Kidney epithelial cell (primary cell): ENCODE data around the gene TET2. TPM values are rescaled to one million over a fixed set of nuclear protein-coding genes. Genes with fewer than 3 reads are reported as not detected.

ENCODE experiments used
- DNase-seq: peaks from one replicate; pipeline ENCODE4 v3.0.0-alpha.2; 2010; ENCODE audit warnings: low read depth
- H3K27me3 ChIP-seq: 2 replicates; pipeline ENCODE4 v1.6.0; 2011; ENCODE audit warnings: low read length; ENCODE audit not compliant: control insufficient read depth, insufficient read depth
- H3K36me3 ChIP-seq: 2 replicates; pipeline ENCODE4 v1.5.1; 2011; ENCODE audit warnings: low read length; ENCODE audit not compliant: control insufficient read depth, insufficient read depth
- H3K4me3 ChIP-seq: 2 replicates; pipeline ENCODE4 v1.5.1; 2011; ENCODE audit warnings: low read depth, mild to moderate bottlenecking, control low read depth, low read length
- total RNA-seq: library from RNA; depleted of rRNA; stranded (reverse); fragments of >200 nt; gene quantifications from 2 replicates; pipeline ENCODE4 v1.2.3, GENCODE V29; 2015
- TF ChIP-seq, protein P1 (sequence below): IDR thresholded peaks from 2 replicates; pipeline ENCODE4 v1.5.1; 2011; ENCODE audit warnings: mild to moderate bottlenecking, moderate library complexity, low read length, control low read depth, inconsistent platforms; ENCODE audit not compliant: insufficient read depth, poor library complexity, severe bottlenecking

The TET2 gene
- total RNA-seq, 1 donor from 2014 or later: 10.4 TPM

GRCh38 chr4:105276361-105277104 is 129.9 kb downstream of the TET2 start:
- no peak for DNase-seq

DNA sequence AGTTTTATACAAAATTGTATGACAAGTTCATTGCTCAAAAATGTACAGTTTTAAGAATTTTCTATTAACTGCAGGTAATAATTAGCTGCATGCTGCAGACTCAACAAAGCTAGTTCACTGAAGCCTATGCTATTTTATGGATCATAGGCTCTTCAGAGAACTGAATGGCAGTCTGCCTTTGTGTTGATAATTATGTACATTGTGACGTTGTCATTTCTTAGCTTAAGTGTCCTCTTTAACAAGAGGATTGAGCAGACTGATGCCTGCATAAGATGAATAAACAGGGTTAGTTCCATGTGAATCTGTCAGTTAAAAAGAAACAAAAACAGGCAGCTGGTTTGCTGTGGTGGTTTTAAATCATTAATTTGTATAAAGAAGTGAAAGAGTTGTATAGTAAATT is 131.0 kb downstream of the TET2 start:
- Histone ChIP-seq H3K4me3 (no peak overlapping the region), H3K27me3 (no peaks in the 10 kb centered on the region), H3K36me3 (peaks cover 2% of the 10 kb centered on the region)
- no peak for DNase-seq
- TF ChIP-seq, protein P1, sequence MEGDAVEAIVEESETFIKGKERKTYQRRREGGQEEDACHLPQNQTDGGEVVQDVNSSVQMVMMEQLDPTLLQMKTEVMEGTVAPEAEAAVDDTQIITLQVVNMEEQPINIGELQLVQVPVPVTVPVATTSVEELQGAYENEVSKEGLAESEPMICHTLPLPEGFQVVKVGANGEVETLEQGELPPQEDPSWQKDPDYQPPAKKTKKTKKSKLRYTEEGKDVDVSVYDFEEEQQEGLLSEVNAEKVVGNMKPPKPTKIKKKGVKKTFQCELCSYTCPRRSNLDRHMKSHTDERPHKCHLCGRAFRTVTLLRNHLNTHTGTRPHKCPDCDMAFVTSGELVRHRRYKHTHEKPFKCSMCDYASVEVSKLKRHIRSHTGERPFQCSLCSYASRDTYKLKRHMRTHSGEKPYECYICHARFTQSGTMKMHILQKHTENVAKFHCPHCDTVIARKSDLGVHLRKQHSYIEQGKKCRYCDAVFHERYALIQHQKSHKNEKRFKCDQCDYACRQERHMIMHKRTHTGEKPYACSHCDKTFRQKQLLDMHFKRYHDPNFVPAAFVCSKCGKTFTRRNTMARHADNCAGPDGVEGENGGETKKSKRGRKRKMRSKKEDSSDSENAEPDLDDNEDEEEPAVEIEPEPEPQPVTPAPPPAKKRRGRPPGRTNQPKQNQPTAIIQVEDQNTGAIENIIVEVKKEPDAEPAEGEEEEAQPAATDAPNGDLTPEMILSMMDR: no peak

More at GRCh38 chr4:105276361-105277104, 129.9 kb downstream of the TET2 start:
- H3K27me3 ChIP-seq: no peaks in the 10 kb centered on the region
- TF ChIP-seq, protein P1: no peak
- H3K4me3 ChIP-seq: no peak overlapping the region
- H3K36me3 ChIP-seq: peaks cover 2% of the 10 kb centered on the region

- Histone ChIP-seq H3K27me3 (no peaks in the 10 kb centered on the region), H3K36me3 (peaks cover 2% of the 10 kb centered on the region), H3K4me3 (no peak overlapping the region)
- no peak for DNase-seq
- TF ChIP-seq, protein P1: no peak
Measured at GRCh38 chr4:105279314-105279713, 132.6 kb downstream of the TET2 start.

GRCh38 chr4:105280338-105281123 is 133.9 kb downstream of the TET2 start:
- no peaks in the 10 kb centered on the region for H3K27me3 ChIP-seq
- no peak overlapping the region for H3K4me3 ChIP-seq
- DNase-seq: peak; percentile 38
- TF ChIP-seq, protein P1: no peak
- peaks cover 2% of the 10 kb centered on the region for H3K36me3 ChIP-seq

DNA sequence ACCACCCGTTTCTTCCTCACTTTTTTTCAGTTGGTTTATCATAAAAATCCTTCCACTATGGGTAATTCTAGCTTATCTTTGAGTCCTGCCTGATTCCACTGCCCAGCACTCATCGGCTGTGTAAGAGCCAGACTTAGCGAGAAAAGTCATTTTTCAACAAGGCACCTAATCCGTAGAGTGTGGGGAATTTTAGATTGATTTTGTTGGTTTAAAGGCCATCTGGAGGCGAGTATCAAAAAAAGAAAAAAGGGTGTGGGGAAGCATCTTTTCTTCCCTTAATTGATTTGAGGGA is 134.4 kb downstream of the TET2 start:
- TF ChIP-seq, protein P1: no peak
- no peaks in the 10 kb centered on the region for H3K36me3 ChIP-seq
- no peaks in the 10 kb centered on the region for H3K27me3 ChIP-seq
- H3K4me3 ChIP-seq: no peak overlapping the region
- DNase-seq: no peak

GRCh38 chr4:105282489-105282888 is 135.8 kb downstream of the TET2 start:
- no peak for DNase-seq
- H3K27me3 ChIP-seq: no peaks in the 10 kb centered on the region
- H3K4me3 ChIP-seq: no peak overlapping the region
- TF ChIP-seq, protein P1: no peak
- H3K36me3 ChIP-seq: no peaks in the 10 kb centered on the region
